Kidney capillary endothelial cell (primary cell): ENCODE measurements around the gene CDV3.
"Not testable (repeated sequence)": the region's sequence is repeated elsewhere in the genome, so short reads cannot be mapped to it uniquely, and the experiment has no call there.

Experiments used
- DNase-seq: peaks from one replicate; pipeline ENCODE4 v3.0.0-alpha.2; 2018; ENCODE audit warnings: low spot score

The CDV3 gene, protein sequence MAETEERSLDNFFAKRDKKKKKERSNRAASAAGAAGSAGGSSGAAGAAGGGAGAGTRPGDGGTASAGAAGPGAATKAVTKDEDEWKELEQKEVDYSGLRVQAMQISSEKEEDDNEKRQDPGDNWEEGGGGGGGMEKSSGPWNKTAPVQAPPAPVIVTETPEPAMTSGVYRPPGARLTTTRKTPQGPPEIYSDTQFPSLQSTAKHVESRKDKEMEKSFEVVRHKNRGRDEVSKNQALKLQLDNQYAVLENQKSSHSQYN

DNA sequence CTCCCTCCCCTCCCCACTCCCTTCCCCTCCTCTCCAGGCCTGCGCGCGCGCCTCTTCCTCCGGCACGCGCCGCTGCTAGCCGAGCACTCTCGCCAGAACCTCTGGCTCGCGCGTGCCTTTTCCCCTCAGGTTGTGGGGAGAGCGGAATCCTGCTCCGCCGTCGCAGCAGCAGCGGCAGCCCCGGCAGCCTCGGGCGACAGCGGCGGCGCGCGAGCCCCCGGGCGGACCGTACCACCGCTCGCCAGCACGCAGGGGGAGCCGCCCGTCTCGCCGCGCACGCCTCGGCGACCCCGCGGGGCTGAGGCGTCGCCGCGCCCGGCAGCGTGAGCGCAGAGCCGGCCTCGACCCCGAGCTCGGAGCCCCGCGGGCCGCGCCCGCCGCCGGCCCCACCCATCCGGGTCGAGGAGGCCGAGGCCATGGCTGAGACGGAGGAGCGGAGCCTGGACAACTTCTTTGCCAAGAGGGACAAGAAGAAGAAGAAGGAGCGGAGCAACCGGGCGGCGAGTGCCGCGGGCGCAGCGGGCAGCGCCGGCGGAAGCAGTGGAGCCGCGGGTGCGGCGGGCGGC lies at the start of gene CDV3:
CDV3 (plus strand) TSS at position 58 of the 566 bp plus-strand sequence; CDS start at position 417, 359 bp downstream.
- no peak for DNase-seq

DNA sequence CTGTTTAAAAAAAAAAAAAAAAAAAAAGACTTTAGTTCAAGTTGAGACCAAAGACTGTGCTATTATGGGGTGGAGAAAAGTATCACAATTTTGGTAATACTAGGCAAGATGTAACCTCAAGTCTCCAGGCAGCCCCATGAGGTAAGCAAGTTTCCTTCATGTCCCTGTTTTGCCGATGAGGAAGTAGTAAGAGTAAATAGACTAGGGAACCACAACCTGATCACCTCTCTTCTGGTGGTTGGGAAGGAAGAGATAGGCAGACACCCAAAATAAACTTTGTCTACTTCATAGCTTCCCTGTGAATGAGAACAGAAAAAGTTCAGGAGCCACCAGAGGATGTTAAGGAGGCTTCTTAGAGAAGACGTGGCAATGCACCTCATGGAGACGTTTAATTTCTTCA lies 49.7 kb upstream of the CDV3 start:
- not testable (repeated sequence) for DNase-seq

DNA sequence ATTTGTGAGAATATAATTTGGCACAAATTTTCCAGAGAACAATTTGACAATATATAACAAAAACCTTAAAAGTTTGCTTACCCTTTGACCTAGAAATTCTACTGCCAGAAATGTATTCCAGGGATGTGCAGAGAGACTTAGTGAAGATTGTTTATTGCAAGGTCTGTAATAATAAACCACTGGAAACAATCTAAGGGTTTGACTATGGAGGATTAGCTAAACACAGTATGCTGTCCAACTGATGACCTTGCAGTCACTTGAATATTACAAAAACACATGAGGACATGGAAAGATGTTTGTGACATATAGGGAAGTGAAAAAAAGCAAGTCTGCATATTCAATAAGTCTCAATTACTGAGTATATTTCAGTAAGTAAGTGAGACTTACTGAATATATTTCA lies 48.1 kb upstream of the CDV3 start:
- no peak for DNase-seq

DNA sequence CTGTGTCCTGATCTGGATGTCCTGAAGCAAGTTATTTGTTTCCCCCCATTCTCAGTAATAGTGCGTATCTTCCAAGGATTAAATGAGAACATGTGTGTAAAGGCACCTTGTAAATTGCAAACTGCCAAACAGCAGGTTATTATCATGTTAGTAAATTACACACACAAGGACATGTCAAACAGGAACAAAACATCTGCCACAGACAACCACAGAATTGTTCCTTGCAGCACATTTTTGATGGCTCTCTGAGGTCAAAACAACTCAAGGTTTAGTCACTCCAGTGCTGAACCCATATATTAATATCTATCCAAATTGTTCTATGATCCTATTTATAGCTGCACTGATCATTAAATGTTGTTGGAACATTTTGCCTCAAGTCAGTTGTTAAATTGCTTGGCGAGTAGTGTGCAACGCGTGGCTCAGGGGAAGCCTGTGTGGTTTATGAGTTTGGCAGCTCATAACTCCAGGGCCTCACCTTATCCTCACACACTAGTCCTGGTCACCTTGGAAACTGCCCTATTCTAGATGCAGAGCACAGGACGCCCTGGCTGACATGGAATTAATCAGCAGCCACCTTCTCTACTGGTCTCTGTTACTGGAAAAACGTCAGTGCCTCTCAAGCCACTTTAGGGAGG lies 46.3 kb upstream of the CDV3 start:
- DNase-seq, result no peak

DNA sequence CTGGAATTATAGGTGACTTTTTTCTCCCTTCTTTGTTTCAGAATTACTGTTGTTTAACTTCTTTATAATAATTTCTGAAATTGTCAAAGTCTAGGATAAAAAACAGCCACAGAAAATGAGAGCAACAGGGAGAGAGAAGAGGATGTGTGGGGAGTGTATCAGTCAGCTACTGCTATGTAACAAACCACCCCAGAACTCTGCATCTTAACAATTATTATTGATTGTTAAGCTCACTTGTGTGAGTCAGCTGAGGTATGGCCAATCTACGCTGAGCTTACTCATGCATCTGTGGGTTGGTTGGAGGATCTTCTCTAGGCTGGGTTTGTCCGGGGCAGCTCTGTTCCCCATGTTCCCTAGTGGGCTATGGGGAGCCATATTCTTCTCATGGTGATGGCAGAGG lies 43.7 kb upstream of the CDV3 start:
- DNase-seq, result no peak

DNA sequence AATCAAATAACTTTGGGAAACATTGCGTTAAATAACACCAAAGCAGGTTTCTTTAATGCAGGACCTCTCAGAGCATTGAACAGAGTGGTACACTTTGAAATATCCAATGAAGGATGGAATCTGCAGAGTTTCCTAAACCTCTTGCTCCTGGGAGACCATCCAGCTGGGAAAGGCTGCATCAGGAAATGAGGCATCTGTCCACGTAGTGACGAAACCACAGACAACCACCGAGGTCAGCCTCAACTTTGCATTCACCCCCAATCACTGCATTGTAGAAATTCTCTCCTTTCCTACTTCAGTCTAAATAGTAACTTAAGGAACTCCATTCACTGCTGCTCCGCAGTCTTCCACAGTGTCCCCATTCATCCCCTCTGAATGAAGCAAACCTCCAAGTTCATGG lies 41.5 kb upstream of the CDV3 start:
- DNase-seq, result peak; percentile 45

DNA sequence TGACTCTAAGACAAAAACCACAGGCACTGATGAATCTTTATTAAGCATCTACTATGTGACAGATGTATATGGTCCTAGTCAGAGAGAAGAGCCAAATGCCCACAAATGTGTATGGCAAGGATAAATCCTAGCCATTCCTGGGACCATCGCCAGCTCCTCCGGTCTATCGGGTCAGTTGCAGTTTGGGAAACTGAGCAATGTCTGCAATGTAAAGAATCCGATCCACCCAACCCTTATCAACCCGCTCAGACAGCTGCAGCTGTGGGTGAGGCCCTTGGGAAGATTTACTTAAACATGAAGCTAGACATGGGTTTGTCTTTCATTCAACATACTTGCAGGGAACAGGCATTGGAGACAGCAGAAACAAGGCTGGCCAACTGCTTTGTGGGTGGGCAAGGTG lies 40.5 kb upstream of the CDV3 start:
- DNase-seq, result no peak

DNA sequence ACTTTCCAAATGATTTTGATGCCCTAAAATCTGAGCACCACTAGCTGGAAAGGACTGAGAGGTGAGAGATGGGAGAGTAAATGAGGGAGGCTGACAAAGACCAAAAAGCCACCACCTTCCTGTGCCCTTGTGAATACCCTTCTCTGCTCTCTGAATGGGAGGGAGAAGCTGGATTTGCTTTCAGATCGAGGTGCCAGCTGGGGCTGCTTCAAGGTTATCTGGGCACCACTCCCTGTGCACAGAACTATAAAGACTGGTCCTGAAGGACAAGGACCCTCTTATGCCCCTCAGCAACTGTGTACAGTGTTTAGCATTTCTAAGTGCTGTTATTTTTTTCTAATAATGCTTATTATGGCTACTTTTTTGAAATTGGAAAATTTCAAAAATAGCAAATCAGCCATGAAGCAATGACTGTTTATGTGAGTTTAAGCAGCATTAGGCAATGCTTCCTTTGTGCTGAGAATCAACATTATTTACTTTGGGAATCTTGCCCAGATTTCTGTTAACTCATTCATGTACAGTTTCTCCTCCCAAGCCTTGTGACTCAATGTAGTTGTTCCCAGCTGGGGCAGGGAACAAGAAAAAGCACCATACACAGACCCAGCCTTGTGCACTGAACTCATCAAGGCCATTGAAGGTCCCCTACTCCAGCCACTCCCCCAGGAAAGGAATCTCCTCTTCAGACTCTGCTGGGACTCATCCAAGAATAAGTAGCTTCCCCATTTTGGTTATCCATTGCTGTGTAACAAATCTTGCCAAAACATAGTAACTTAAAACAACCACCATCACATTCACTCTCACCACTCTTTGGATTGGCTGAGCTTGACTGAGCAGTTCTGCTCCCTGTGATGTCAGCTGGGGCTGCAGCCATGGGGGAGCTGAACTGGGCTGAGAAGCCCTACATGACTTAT lies 37.3 kb upstream of the CDV3 start:
- DNase-seq, result peak; percentile 22

DNA sequence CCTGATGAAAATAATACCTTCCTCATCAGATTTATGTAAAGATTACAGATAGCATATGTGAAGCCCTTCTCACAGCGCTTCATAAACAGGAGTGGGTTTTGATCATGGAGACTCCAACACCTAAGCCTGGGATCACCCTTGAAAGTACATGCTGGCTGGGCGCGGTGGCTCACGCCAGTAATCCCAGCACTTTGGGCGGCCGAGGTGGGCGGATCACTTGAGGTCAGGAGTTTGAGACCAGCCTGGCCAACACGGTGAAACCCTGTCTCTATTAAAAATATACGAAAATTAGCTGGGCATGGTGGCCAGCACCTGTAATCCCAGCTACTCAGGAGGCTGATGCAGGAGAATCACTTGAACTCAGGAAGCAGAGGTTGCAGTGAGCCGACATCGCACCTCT lies 36.4 kb upstream of the CDV3 start:
- not testable (repeated sequence) for DNase-seq

DNA sequence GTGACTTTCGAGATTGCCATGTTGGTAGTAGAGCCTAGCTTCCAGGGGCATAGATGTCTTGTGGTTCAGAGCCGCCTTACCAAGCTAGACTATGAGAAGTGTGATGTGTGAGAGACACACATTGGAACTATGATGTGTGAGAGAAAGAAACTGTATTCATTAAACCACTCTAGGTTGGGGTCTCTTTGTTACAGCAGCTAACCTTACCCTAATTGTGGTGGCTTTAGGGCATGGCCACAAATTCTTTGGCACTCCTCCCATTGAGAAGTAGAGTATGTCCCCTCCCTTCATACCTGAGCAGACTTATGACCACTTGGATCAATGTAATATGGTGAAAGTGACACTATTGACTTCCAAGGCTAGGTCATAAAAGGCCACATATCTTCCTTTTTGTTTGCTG lies 35.3 kb upstream of the CDV3 start:
- no peak for DNase-seq

DNA sequence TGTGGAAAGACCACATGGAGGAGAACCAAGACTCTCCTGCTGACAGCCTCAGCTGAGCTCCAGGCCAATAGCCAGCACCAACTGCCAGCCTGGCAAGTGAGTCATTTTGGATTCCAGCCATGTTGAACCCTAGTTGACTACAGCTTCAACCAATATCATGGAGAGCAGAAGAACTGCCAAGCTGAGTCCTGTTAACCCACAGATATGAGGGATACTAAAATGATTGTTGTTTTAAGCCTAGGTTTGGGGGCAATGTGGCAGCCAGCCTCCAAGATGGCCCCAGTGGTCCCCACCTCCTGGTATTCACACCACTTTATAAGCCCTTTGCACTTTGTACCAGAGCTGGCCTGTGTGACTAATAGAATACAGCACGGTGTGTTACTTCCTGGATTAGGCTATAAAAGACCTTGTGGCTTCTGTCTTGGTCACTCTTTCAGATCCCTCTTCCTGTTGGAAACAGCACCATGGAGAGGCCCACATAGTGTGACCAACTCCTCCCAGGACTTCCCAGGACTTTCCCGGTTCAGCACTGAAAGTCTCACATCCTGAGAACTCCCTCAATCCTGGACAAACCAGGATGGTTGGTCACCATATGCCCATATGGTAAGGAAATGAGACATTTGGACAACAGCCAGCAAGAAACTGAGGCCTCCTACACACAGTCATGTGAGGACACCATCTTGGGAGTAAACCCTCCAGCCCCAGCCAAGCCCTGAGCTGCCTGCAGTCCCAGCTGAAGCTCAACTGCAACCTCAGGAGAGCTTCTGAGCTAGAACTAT lies 32.4 kb upstream of the CDV3 start:
- DNase-seq, result peak; percentile 96

DNA sequence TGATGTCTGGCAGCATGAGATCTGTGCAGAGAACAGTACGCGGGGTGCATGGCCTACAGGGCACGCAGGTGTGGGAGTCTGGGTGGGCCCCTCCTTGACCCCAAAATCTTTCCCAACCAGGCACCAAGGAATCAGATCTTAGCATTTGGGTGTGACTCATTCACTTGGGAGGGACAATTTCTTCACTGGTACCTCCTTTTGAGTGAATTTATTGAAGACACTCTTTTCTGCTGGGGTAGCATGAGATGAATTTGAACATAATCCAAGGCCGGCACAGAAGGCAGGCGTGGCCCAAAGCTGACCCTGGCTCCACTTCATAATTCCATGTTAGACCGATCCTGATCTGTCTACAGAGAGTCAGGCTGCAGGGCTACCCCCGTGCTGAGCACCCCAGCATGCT lies 30.6 kb upstream of the CDV3 start:
- no peak for DNase-seq

DNA sequence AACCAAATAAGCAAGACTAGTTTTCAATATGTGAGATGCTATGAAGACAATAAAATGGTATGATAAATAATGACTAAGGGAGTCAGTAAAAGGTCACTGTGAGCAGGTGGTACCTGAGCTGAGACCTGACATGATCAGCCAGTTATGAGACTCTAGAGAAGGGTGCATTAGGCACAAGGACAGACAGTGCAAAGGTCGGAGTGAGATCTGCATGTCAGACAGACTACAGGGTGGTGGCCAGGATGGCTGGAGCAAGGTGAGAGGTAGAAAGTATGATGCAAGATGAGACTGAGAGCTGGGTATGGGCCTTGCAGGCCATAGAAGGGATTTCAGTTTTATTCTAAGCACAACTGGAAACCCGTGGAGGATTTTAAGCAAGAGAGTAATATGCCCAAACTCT lies 28.5 kb upstream of the CDV3 start:
- DNase-seq, result not testable (repeated sequence)

DNA sequence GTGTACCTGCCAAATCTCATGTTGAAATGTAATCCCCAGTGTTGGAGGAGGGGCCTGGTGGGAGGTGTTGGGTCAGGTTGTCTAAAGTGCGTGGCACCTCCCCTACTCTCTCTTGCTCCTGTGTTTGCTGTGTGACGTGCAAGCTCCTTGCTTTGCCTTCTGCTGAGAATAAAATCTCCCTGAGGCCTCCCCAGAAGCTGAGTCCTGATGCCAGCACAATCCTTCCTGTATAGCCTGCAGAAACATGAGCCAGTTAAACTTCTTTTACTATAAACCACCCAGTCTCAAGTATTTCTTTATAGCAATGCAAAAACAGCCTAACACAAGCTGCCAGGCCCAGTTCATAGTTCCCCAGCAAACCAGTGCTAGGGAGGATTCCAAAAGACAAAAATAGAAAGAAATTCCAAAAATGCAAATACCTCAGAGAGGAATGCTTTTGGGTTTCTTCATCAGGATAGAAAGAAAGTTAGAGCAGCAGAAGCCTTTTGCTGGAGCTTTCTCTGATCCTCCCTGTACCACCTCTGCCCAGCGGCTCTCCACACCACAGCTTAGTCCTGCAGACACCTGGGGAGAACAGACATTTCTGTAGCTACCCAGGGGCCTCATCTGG lies 25.9 kb upstream of the CDV3 start:
- DNase-seq, result no peak

DNA sequence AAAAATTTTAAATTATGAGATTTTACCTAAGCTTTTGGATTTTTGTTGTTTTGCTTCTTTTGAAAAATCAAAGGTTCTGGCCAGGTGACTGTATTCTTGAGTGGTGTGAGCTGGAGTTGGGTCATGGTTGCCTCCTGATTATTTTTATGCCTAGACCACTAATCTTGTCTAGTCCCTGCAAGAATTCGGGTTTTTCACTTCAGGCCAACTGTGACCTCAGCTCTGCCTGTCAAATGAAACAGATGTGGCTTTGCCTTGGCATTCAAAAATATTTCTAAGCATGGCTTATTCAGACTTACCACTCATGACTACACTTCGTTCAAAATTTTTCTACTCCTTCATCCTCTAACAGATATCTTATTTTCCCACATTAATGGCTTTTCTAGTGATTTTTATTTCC lies 25.4 kb upstream of the CDV3 start:
- no peak for DNase-seq

DNA sequence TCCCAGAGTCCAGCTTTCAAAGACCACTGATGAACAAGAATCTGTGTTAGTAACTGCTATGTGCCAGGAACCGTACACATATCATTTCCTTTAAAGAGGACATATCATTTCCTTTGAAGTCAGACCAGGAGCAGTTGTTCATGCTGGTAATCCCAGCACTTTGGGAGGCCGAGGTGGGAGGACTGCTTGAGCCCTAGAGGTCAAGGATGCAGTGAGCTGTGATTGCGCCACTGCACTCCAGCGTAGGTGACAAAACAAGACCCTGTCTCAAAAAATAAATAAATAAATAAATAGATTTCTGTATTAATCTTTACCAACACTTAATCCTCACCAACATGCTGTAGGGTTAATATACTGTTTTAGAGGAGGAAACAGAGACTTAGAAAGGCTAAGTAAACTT lies 23.9 kb upstream of the CDV3 start:
- no peak for DNase-seq

DNA sequence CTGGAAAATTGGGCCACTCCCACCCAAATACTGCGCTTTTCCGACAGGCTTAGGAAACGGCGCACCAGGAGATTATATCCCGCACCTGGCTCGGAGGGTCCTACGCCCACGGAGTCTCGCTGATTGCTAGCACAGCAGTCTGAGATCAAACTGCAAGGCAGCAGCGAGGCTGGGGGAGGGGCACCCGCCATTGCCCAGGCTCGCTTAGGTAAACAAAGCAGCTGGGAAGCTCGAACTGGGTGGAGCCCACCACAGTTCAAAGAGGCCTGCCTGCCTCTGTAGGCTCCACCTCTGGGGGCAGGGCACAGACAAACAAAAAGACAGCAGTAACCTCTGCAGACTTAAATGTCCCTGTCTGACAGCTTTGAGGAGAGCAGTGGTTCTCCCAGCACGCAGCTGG lies 21.9 kb upstream of the CDV3 start:
- DNase-seq, result not testable (repeated sequence)

DNA sequence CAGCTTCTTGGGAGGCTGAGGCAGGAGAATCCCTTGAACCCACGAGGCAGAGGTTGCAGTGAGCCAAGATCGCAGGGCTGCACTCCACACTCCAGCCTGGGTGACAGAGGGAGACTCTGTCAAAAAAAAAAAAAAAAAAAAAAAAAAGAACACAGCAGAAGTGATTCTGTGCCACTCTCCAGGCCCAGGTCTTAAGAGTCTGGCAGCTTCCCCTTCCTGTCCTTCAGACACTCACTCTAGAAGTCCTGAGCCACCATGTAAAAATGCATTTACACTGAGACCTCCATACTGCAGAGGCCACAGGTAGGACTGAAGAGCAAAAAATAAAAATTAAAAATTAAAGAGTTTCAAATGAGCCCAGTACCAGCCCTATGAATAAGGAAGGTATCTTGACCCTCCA lies 11.8 kb upstream of the CDV3 start:
- DNase-seq, result no peak

DNA sequence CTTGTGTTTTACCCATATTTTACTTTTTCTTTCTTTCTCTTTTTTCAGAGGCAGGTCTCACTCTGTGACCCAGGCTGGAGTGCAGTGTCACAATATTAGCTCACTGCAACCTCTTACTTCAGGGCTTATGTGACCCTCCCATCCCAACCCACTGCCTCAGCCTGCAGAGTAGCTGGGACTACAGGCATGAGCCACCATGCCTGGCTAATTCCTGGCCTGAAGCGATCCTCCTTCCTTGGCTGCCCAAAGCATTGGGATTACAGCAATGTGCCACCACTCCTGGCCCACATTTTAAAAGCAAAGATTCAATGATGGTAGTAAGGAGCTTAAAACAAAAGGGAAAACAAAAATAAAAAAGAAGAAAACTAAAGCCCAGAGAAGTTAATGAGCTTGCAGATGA lies 11.1 kb upstream of the CDV3 start:
- no peak for DNase-seq

DNA sequence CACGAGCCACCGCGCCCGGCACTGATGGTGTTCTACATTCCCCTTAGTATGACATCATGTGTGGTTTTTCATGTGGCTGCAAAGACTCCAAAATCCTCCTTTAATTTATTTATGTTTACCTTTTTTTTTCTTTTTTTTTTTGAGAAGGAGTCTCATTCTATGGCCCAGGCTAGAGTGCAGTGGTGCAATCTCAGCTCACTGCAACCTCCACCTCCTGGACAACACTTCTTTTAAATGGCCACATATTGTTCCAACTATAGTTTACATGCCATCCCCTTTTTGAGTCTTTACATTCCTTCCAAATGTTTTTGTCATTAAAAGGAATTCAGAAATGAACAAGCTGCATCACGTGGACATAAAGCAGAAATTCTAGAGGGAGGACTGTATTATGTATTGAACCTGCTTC lies 10.3 kb upstream of the CDV3 start:
- DNase-seq, result no peak

DNA sequence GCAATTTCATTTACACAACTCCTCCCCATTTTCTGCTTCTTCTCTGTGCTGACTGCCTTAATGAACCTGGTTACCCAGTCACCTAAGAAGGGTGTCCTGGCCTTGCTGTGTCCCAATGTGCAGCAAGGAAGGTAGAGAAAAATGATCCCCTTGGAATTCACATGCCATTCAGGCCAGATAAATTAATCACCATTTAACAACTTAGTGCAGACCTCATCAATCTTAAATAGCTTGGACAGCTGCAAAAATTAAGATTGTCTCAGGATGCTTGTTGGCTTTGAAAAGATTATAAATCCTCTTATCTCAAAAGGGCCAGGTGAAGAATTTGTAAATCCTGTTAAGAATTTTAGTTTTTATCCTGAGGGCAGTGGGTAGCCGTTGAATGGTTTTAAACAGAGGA lies 9.7 kb upstream of the CDV3 start:
- DNase-seq, result no peak
